CD14-positive monocyte (primary cell): ENCODE measurements around the gene CD33. TPM values are rescaled to one million over a fixed set of nuclear protein-coding genes. Genes with fewer than 3 reads are reported as not detected.
A peak's percentile ranks its signal among the peaks of the same experiment; 100 is the strongest.

Source experiments
- DNase-seq, 3 donors: peaks; one replicate each; pipeline ENCODE4 v3.0.0-alpha.2; 2011 to 2022
- H2AFZ ChIP-seq: 2 replicates; pipeline ENCODE4 v1.6.0; 2012; ENCODE audit warnings: mild to moderate bottlenecking, low read depth, low read length, inconsistent platforms; ENCODE audit not compliant: insufficient read depth, poor library complexity, severe bottlenecking
- H3K27ac ChIP-seq, 2 donors: 1 replicate in 1 of 2; 2 replicates in 1 of 2; pipeline ENCODE4 v1.5.1; 2012 to 2013; ENCODE audit warnings: low read length in 2 of 2, control low read depth in 1 of 2, inconsistent platforms in 1 of 2, low read depth in 1 of 2, mild to moderate bottlenecking in 1 of 2
- H3K27me3 ChIP-seq, 2 donors: one replicate each; pipeline versions ENCODE4 v1.6.0 to v1.6.1; 2011 to 2013; ENCODE audit warnings: low read length in 2 of 2; ENCODE audit not compliant: control insufficient read depth in 2 of 2, insufficient read depth in 2 of 2
- H3K36me3 ChIP-seq, 2 donors: replicated peaks in 1 of 2; 1 replicate in 1 of 2; 2 replicates in 1 of 2; pipeline versions ENCODE4 v1.5.1 to v1.6.1; 2012 to 2013; ENCODE audit warnings: low read length in 2 of 2, control low read depth in 1 of 2, inconsistent platforms in 1 of 2, mild to moderate bottlenecking in 1 of 2; ENCODE audit not compliant: insufficient read depth in 2 of 2, control insufficient read depth in 1 of 2
- H3K4me1 ChIP-seq, 2 donors: 1 replicate in 1 of 2; 2 replicates in 1 of 2; pipeline versions ENCODE4 v1.5.1 to v1.6.1; 2012 to 2013; ENCODE audit warnings: low read length in 2 of 2, control low read depth in 1 of 2, inconsistent platforms in 1 of 2, mild to moderate bottlenecking in 1 of 2, moderate library complexity in 1 of 2; ENCODE audit not compliant: insufficient read depth in 2 of 2, control insufficient read depth in 1 of 2
- H3K4me2 ChIP-seq: replicated peaks from 2 replicates; pipeline ENCODE3; 2012; ENCODE audit warnings: low read length, moderate library complexity, mild to moderate bottlenecking; ENCODE audit not compliant: poor library complexity, severe bottlenecking; ENCODE audit errors: extremely low read depth
- H3K4me3 ChIP-seq, 3 experiments: fragments of 200-600 bp in 1 of 3; sonication (generic) in 1 of 3; replicated peaks in 1 of 3; 1 replicate in 2 of 3; 2 replicates in 1 of 3; pipeline ENCODE4 v1.5.1; 2011 to 2013; ENCODE audit warnings: low read length in 3 of 3, mild to moderate bottlenecking in 3 of 3, control low read depth in 2 of 3, low read depth in 2 of 3, inconsistent platforms in 1 of 3, moderate library complexity in 1 of 3
- H3K79me2 ChIP-seq: 2 replicates; pipeline ENCODE4 v1.6.0; 2012; ENCODE audit warnings: mild to moderate bottlenecking, control low read depth, inconsistent platforms, low read length, moderate library complexity; ENCODE audit not compliant: insufficient read depth
- H3K9ac ChIP-seq: 2 replicates; pipeline ENCODE4 v1.6.0; 2017; ENCODE audit warnings: low read length, mild to moderate bottlenecking; ENCODE audit not compliant: insufficient read depth, poor library complexity, severe bottlenecking
- H3K9me3 ChIP-seq, 2 donors: replicated peaks in 1 of 2; 1 replicate in 1 of 2; 2 replicates in 1 of 2; pipeline versions ENCODE4 v1.5.1 to v1.6.1; 2012 to 2013; ENCODE audit warnings: low read length in 2 of 2, control low read depth in 1 of 2; ENCODE audit not compliant: control insufficient read depth in 1 of 2, insufficient read depth in 1 of 2
- H4K20me1 ChIP-seq: 2 replicates; pipeline ENCODE4 v1.6.0; 2012; ENCODE audit warnings: mild to moderate bottlenecking, low read length, control low read depth, moderate library complexity; ENCODE audit not compliant: insufficient read depth
- H3K27ac Mint-ChIP-seq, 7 donors: one replicate each; pipeline ENCODE4 v1.8.0; 2020; ENCODE audit warnings: mild to moderate bottlenecking in 7 of 7, mixed read lengths in 7 of 7, moderate library complexity in 6 of 7, inconsistent platforms in 2 of 7
- H3K27me3 Mint-ChIP-seq, 3 donors: one replicate each; pipeline ENCODE4 v1.8.0; 2021 to 2022; ENCODE audit warnings: low read depth in 3 of 3, mild to moderate bottlenecking in 3 of 3, mixed read lengths in 3 of 3, moderate library complexity in 3 of 3, inconsistent platforms in 1 of 3
- H3K36me3 Mint-ChIP-seq, 2 donors: one replicate each; pipeline ENCODE4 v1.8.0; 2020; ENCODE audit warnings: mixed read lengths in 2 of 2, inconsistent platforms in 1 of 2, mild to moderate bottlenecking in 1 of 2
- H3K4me1 Mint-ChIP-seq: one replicate; pipeline ENCODE4 v1.8.0; 2020; ENCODE audit warnings: mild to moderate bottlenecking, mixed read lengths
- H3K4me3 Mint-ChIP-seq, 2 donors: one replicate each; pipeline ENCODE4 v1.8.0; 2020; ENCODE audit warnings: mild to moderate bottlenecking in 2 of 2, mixed read lengths in 2 of 2, moderate library complexity in 1 of 2
- H3K9me3 Mint-ChIP-seq, 7 donors: one replicate each; pipeline ENCODE4 v1.8.0; 2020 to 2022; ENCODE audit warnings: mixed read lengths in 7 of 7, mild to moderate bottlenecking in 6 of 7, moderate library complexity in 6 of 7, inconsistent platforms in 2 of 7
- CTCF ChIP-seq: fragments of 200-600 bp; IDR thresholded peaks from one replicate; pipeline ENCODE4 v1.8.0; 2022; ENCODE audit warnings: antibody characterized with exemption, mild to moderate bottlenecking
- WGBS: methylation state at CpG from one replicate; pipeline ENCODE4 v1.1.5; 2013; ENCODE audit warnings: missing lambda C conversion rate; ENCODE audit not compliant: insufficient coverage; 5-methylcytosine and 5-hydroxymethylcytosine counted together
- intact Hi-C, 2 donors: fragments of 100-400 bp; cut with micrococcal nuclease; formaldehyde crosslinking; loops; one replicate each; pipeline versions ENCODE4 v1.15.0 to v1.15.1; 2023
- polyA plus RNA-seq, 3 donors: library from polyadenylated mRNA; depleted of rRNA in 1 of 3; unstranded in 2 of 3; stranded (reverse) in 1 of 3; fragments of 300-500 nt in 2 of 3; fragments of >200 nt in 1 of 3; fragmentation: Illumina TruSeq in 2 of 3; gene quantifications; 1 replicate in 2 of 3; 2 replicates in 1 of 3; pipeline ENCODE4 v1.2.3, GENCODE V29; 2012 to 2021

CD33 gene
- polyA plus RNA-seq, 3 donors, result 229 to 360 (median 264) TPM

GRCh38 chr19:51203916-51204315 lies 21.0 kb upstream of the CD33 start:
- peak overlapping the region in 1 of 3 experiments; percentile 48 for H3K4me3 ChIP-seq
- H3K4me2 ChIP-seq, result peak overlapping the region; percentile 61
- no peaks in the 10 kb centered on the region for H3K36me3 ChIP-seq
- H3K4me1 ChIP-seq, result peaks cover 25 to 52% of the 10 kb centered on the region in 2 donors
- H3K9ac ChIP-seq, result no peak overlapping the region
- TF ChIP-seq CTCF, result no peak
- peaks cover 1 to 7% of the 10 kb centered on the region in 2 donors for H3K36me3 Mint-ChIP-seq
- 0% methylated on average over 1 of the region's 3 CpGs for WGBS
- intact Hi-C loops, result loop anchor here in 1 of 2 donors (10.0 kb wide), 1 partner anchor 51 kb away; the partner anchor contains the start of gene SIGLECL1
- no peaks in the 10 kb centered on the region for H4K20me1 ChIP-seq
- H3K27me3 ChIP-seq, result no peaks in the 10 kb centered on the region
- peak in 2 of 3 donors; percentile 34 to 50 for DNase-seq
- peaks cover 4 to 8% (median 5%) of the 10 kb centered on the region in 3 donors for H3K27me3 Mint-ChIP-seq
- H3K27ac Mint-ChIP-seq, result peak overlapping the region in 6 of 7 donors; percentile 6 to 91 (median 76)
- no peak overlapping the region for H2AFZ ChIP-seq
- peaks cover 0 to 4% (median 0%) of the 10 kb centered on the region in 7 donors for H3K9me3 Mint-ChIP-seq
- peaks cover 61% of the 10 kb centered on the region for H3K4me1 Mint-ChIP-seq
- peak overlapping the region; percentile 28 to 69 for H3K4me3 Mint-ChIP-seq
- no peaks in the 10 kb centered on the region for H3K79me2 ChIP-seq
- peak overlapping the region in 1 of 2 donors; percentile 48 for H3K27ac ChIP-seq
- H3K9me3 ChIP-seq, result no peaks in the 10 kb centered on the region

GRCh38 chr19:51204321-51204720 lies 20.6 kb upstream of the CD33 start:
- no peaks in the 10 kb centered on the region for H3K9me3 ChIP-seq
- no peaks in the 10 kb centered on the region for H4K20me1 ChIP-seq
- no peak for DNase-seq
- no peak overlapping the region for H2AFZ ChIP-seq
- no peak overlapping the region for H3K9ac ChIP-seq
- Mint-ChIP-seq H3K4me1 (peaks cover 65% of the 10 kb centered on the region), H3K27me3 (peaks cover 4 to 8% (median 5%) of the 10 kb centered on the region in 3 donors), H3K36me3 (peaks cover 1 to 7% of the 10 kb centered on the region in 2 donors), H3K4me3 (peak overlapping the region; percentile 28 to 69), H3K27ac (peak overlapping the region in 5 of 7 donors; percentile 38 to 91 (median 80)), H3K9me3 (peaks cover 0 to 4% (median 0%) of the 10 kb centered on the region in 7 donors)
- no peak for TF ChIP-seq CTCF
- peak overlapping the region in 1 of 3 experiments; percentile 48 for H3K4me3 ChIP-seq
- H3K4me1 ChIP-seq, result peaks cover 25 to 55% of the 10 kb centered on the region in 2 donors
- intact Hi-C loops, result loop anchor here in 1 of 2 donors (10.0 kb wide), 1 partner anchor 50 kb away; the partner anchor contains the start of gene SIGLECL1
- H3K27ac ChIP-seq, result peak overlapping the region; percentile 19 to 48
- H3K79me2 ChIP-seq, result no peaks in the 10 kb centered on the region
- WGBS, result 72% methylated on average over 3 of the region's 6 CpGs
- H3K36me3 ChIP-seq, result no peaks in the 10 kb centered on the region
- no peaks in the 10 kb centered on the region for H3K27me3 ChIP-seq
- peak overlapping the region; percentile 61 for H3K4me2 ChIP-seq
